ENCODE results near the gene ATF6B. TPM values are rescaled to one million over a fixed set of nuclear protein-coding genes. Genes with fewer than 3 reads are reported as not detected.

Gene ATF6B
- total RNA-seq, 6 experiments from 2014 or later, result 15.2 to 35.5 (median 33.2) TPM

DNA sequence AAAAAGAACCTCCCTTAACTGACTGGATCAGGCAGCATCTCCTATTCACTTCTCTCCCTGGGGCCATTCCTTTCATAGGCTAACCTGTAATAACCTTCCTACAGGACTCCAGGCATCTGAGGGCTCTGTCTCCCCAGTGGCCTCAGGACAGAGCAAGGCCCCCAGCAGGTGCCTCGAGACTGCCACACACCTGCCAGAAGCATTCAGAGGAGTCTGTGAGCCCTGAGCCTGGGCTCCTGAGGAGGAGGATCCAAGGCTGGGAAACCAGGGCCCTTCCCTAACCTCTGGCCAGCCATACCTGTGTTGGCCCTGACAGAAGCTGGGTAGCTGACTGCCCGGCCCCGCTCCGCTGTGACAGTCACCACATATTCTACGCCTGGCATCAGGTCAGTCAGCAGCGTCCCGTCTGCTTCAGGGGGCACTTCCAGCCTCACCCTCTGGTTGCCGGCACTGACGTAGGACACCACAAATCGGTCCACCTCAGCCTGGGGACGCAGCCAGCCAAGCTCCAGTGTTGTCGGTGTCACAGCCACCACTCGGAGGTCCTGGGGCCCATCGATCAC is 39.5 kb downstream of the ATF6B start:
- peak in 1 of 3 donors; percentile 36 for DNase-seq
- no peak for ATAC-seq
- Histone ChIP-seq H3K4me3 (no peak overlapping the region), H3K9me3 (no peaks in the 10 kb centered on the region), H3K36me3 (no peaks in the 10 kb centered on the region), H3K27me3 (no peaks in the 10 kb centered on the region), H3K27ac (no peak overlapping the region), H3K4me1 (peaks cover 0 to 4% (median 0%) of the 10 kb centered on the region in 4 donors)
- intact Hi-C loops (cut with DNase I), result no loop called here
- WGBS (ENCODE audit: insufficient coverage, low coverage, low lambda C conversion rate, missing lambda C conversion rate), result 96% methylated on average over 5 of the region's 14 CpGs
- no peak for TF ChIP-seq POLR2A (IDR thresholded peaks at IDR 0.05)

GRCh38 chr6:32087574-32088486 is 40.2 kb downstream of the ATF6B start:
- no peak overlapping the region for H3K4me3 ChIP-seq
- DNase-seq (peak; percentile 76 to 87 (median 82)), ATAC-seq (peak; percentile 91 to 94 (median 92))
- H3K4me1 ChIP-seq, result peaks cover 0 to 4% (median 0%) of the 10 kb centered on the region in 4 donors
- TF ChIP-seq, protein P1, sequence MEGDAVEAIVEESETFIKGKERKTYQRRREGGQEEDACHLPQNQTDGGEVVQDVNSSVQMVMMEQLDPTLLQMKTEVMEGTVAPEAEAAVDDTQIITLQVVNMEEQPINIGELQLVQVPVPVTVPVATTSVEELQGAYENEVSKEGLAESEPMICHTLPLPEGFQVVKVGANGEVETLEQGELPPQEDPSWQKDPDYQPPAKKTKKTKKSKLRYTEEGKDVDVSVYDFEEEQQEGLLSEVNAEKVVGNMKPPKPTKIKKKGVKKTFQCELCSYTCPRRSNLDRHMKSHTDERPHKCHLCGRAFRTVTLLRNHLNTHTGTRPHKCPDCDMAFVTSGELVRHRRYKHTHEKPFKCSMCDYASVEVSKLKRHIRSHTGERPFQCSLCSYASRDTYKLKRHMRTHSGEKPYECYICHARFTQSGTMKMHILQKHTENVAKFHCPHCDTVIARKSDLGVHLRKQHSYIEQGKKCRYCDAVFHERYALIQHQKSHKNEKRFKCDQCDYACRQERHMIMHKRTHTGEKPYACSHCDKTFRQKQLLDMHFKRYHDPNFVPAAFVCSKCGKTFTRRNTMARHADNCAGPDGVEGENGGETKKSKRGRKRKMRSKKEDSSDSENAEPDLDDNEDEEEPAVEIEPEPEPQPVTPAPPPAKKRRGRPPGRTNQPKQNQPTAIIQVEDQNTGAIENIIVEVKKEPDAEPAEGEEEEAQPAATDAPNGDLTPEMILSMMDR (IDR thresholded peaks at IDR 0.05), result peak; percentile 54 to 60 (median 56)
- no peak for TF ChIP-seq POLR2A (IDR thresholded peaks at IDR 0.05)
- no peak overlapping the region for H3K27ac ChIP-seq
- intact Hi-C loops (cut with DNase I), result no loop called here
- H3K36me3 ChIP-seq, result no peaks in the 10 kb centered on the region
- H3K27me3 ChIP-seq, result no peaks in the 10 kb centered on the region
- no peaks in the 10 kb centered on the region for H3K9me3 ChIP-seq
- WGBS (ENCODE audit: insufficient coverage, low coverage, low lambda C conversion rate, missing lambda C conversion rate), result 59% methylated on average over 9 of the region's 50 CpGs

DNA sequence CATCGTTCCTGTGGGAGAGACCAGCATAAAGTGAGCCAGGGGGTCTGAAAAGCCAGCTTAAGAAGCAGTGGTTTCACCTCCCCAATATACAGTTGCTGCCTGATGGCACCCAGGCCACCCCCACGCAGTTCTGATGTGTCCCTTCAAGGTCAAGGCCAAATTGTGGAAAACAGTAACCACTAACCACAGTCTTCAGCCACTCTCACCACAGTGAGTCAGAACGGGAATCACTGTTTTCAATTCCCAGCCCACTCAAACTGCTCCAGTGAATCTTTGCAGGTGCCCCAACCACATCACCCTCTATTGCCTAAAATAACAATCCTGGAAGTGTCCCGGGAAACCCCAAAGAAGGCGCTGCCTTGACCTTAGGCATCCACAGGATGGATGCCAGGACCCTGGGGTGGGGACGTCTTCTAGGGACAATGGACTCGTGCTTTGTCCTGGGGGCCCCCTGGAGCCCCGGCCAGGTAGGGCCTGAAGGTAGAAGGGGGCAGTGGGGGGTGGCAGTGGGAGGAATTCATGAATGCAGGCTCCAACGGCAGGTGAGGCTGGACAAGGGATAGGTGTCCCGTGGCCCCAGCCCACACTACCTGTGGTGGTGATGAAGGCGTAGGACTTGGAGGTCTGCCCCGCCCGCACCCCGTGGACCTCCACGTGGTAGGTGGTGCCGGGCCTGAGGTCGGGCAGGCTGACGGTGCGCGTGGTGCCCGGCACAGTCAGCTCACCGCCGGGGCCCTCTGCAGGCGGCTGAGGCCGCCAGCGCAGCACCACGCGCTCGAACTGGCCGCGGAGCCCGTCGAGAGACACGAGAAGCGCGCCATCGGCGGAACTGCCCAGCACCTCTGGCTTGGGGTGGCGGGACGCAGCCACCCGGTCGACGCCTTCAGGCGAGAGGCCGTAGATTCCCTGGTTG is 41.1 kb downstream of the ATF6B start:
- H3K27ac ChIP-seq, result no peak overlapping the region
- H3K36me3 ChIP-seq, result no peaks in the 10 kb centered on the region
- no peaks in the 10 kb centered on the region for H3K9me3 ChIP-seq
- H3K27me3 ChIP-seq, result no peaks in the 10 kb centered on the region
- ATAC-seq, result peak in 2 of 4 donors; percentile 8 to 9
- intact Hi-C loops (cut with DNase I), result no loop called here
- H3K4me3 ChIP-seq, result no peak overlapping the region
- peak in 1 of 3 donors; percentile 42 for DNase-seq
- peaks cover 0 to 4% (median 0%) of the 10 kb centered on the region in 4 donors for H3K4me1 ChIP-seq
- 77% methylated on average over 7 of the region's 45 CpGs for WGBS (ENCODE audit: insufficient coverage, low coverage, low lambda C conversion rate, missing lambda C conversion rate)
- no peak for TF ChIP-seq POLR2A (IDR thresholded peaks at IDR 0.05)
- TF ChIP-seq, protein P1 (IDR thresholded peaks at IDR 0.05), result no peak

GRCh38 chr6:32085759-32086459 is 42.1 kb downstream of the ATF6B start:
- TF ChIP-seq, protein P1 (IDR thresholded peaks at IDR 0.05), result no peak
- no peak for TF ChIP-seq POLR2A (IDR thresholded peaks at IDR 0.05)
- DNase-seq, result peak in 1 of 3 donors; percentile 39
- ATAC-seq, result no peak
- Histone ChIP-seq H3K36me3 (no peaks in the 10 kb centered on the region), H3K27ac (no peak overlapping the region), H3K4me1 (peaks cover 0 to 4% (median 0%) of the 10 kb centered on the region in 4 donors), H3K4me3 (no peak overlapping the region), H3K9me3 (no peaks in the 10 kb centered on the region), H3K27me3 (no peaks in the 10 kb centered on the region)
- intact Hi-C loops (cut with DNase I), result no loop called here
- WGBS (ENCODE audit: insufficient coverage, low coverage, low lambda C conversion rate, missing lambda C conversion rate), result 82% methylated on average over 12 of the region's 17 CpGs

Measured in right lobe of liver (tissue), 6 donors.